Natural killer cell treated with Interleukin-12 subunit alpha and Interleukin-12 subunit beta and Interleukin-15 and Interleukin-18, amount 100 ng/mL, for 72 hours (primary cell): ENCODE data around the gene UBE2F. TPM values are rescaled to one million over a fixed set of nuclear protein-coding genes. Genes with fewer than 3 reads are reported as not detected.

Source experiments
- total RNA-seq, 2 donors: library from RNA; stranded (reverse); gene quantifications; one replicate each; pipeline ENCODE4 v1.2.3, GENCODE V29; 2022

Gene UBE2F
- total RNA-seq, 2 donors from 2014 or later = 51.3 to 78.0 TPM

Other genes starting within 250 kb of the UBE2F start
- 1 to 10 TPM in 1 of 2 donors, under 1 TPM in 1; 0.45 to 3.2 TPM for gene RBM44, start 168.2 kb upstream of the UBE2F start, total RNA-seq
- gene RAMP1, start 107.4 kb upstream of the UBE2F start, total RNA-seq = 1 to 10 TPM; 1.5 to 7.4 TPM
- 10 to 100 TPM; 46.5 to 99.5 TPM for gene SCLY, start 94.0 kb downstream of the UBE2F start, total RNA-seq
- under 1 TPM in 1 of 2 donors, not detected in 1; 0.19 TPM for gene ESPNL, start 133.3 kb downstream of the UBE2F start, total RNA-seq
- gene KLHL30, start 171.7 kb downstream of the UBE2F start, total RNA-seq = not detected
- gene ERFE, start 192.0 kb downstream of the UBE2F start, total RNA-seq = 1 to 10 TPM in 1 of 2 donors, under 1 TPM in 1; 0.20 to 3.8 TPM
- 10 to 100 TPM; 75.8 to 99.7 TPM for gene ILKAP, start 236.7 kb downstream of the UBE2F start, total RNA-seq